ENCODE results near the gene FKBP5.
"Not testable (repeated sequence)": the region's sequence is repeated elsewhere in the genome, so short reads cannot be mapped to it uniquely, and the experiment has no call there.

The FKBP5 gene

DNA sequence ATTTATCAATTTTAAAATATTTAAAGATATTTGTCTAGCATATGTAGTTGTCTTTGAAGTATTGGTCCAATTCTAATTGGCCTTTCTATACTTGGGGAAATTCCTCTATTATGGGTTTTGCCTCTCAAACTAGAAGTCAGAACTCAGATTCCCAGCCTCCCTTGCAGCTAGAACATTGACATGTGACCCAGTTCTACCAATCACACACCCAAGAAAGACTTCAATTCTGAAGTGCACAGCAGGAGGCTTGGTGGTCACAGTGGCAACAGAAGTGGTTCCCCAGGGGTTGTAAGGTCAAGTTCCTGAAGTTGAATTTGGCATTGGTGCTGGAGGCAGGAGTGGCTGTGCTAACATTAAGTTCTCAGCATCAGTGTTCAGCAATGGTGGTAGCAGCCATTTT lies 14.8 kb upstream of the FKBP5 start:
- Histone ChIP-seq H3K9ac (ENCODE audit: low read length) (no peak overlapping the region), H4K20me1 (ENCODE audit: insufficient read depth, low read length) (no peaks in the 10 kb centered on the region), H2AFZ (ENCODE audit: low read length) (no peak overlapping the region), H3K36me3 (ENCODE audit: insufficient read depth, low read length) (no peaks in the 10 kb centered on the region), H3K9me2 (ENCODE audit: low read depth, low read length) (no peaks in the 10 kb centered on the region), H3F3A (ENCODE audit: insufficient read depth, low read length) (no peaks in the 10 kb centered on the region; the same call in 1 of the 2 replicates), H3K27me3 (ENCODE audit: insufficient read depth, low read length) (no peaks in the 10 kb centered on the region), H3K4me3 (ENCODE audit: low read depth, low read length, poor library complexity, severe bottlenecking) (no peak overlapping the region), H3K4me1 (ENCODE audit: insufficient read depth, low read length, severe bottlenecking) (no peaks in the 10 kb centered on the region), H3K27ac (ENCODE audit: low read depth, low read length, poor library complexity, severe bottlenecking) (no peak overlapping the region), H3K9me3 (ENCODE audit: low read length) (no peaks in the 10 kb centered on the region; the same call in 1 of the 2 replicates), H3K79me2 (ENCODE audit: insufficient read depth, low read length) (no peaks in the 10 kb centered on the region), H3K4me2 (ENCODE audit: low read length) (no peak overlapping the region)
- TF ChIP-seq, protein P1, sequence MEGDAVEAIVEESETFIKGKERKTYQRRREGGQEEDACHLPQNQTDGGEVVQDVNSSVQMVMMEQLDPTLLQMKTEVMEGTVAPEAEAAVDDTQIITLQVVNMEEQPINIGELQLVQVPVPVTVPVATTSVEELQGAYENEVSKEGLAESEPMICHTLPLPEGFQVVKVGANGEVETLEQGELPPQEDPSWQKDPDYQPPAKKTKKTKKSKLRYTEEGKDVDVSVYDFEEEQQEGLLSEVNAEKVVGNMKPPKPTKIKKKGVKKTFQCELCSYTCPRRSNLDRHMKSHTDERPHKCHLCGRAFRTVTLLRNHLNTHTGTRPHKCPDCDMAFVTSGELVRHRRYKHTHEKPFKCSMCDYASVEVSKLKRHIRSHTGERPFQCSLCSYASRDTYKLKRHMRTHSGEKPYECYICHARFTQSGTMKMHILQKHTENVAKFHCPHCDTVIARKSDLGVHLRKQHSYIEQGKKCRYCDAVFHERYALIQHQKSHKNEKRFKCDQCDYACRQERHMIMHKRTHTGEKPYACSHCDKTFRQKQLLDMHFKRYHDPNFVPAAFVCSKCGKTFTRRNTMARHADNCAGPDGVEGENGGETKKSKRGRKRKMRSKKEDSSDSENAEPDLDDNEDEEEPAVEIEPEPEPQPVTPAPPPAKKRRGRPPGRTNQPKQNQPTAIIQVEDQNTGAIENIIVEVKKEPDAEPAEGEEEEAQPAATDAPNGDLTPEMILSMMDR (IDR thresholded peaks at IDR 0.05; ENCODE audit: low read length): no peak
- TF ChIP-seq EZH2 (IDR thresholded peaks at IDR 0.05; ENCODE audit: borderline replicate concordance, low read length): no peak

DNA sequence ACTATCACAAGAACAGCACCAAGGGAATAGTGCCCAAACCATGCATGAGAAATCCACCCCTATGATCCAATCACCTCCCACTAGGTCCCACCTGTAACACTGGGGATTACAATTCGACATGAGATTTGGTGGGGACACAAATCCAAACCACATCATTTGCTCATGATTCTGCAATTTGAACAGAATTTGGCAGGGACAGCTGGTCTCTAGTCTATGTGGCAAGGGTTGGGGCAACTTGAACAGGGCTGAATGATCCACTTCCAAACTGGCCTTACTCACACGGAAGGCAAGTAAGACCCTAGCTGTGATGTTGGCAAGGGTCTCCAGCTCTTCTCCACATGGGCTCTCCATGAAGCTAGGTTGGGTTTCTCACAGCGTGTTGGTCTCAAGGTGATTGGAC lies 10.1 kb upstream of the FKBP5 start:
- Histone ChIP-seq H3K9me3 (ENCODE audit: low read length) (no peaks in the 10 kb centered on the region; the same call in 1 of the 2 replicates), H3K4me2 (ENCODE audit: low read length) (no peak overlapping the region), H3F3A (ENCODE audit: insufficient read depth, low read length) (no peaks in the 10 kb centered on the region; the same call in 1 of the 2 replicates), H3K9ac (ENCODE audit: low read length) (no peak overlapping the region), H2AFZ (ENCODE audit: low read length) (no peak overlapping the region), H3K27me3 (ENCODE audit: insufficient read depth, low read length) (no peaks in the 10 kb centered on the region), H3K4me1 (ENCODE audit: insufficient read depth, low read length, severe bottlenecking) (no peaks in the 10 kb centered on the region), H3K9me2 (ENCODE audit: low read depth, low read length) (no peaks in the 10 kb centered on the region), H3K79me2 (ENCODE audit: insufficient read depth, low read length) (no peaks in the 10 kb centered on the region), H3K4me3 (ENCODE audit: low read depth, low read length, poor library complexity, severe bottlenecking) (no peak overlapping the region), H4K20me1 (ENCODE audit: insufficient read depth, low read length) (no peaks in the 10 kb centered on the region), H3K27ac (ENCODE audit: low read depth, low read length, poor library complexity, severe bottlenecking) (no peak overlapping the region), H3K36me3 (ENCODE audit: insufficient read depth, low read length) (no peaks in the 10 kb centered on the region)
- TF ChIP-seq, protein P1 (IDR thresholded peaks at IDR 0.05; ENCODE audit: low read length): no peak
- no peak for TF ChIP-seq EZH2 (IDR thresholded peaks at IDR 0.05; ENCODE audit: borderline replicate concordance, low read length)

DNA sequence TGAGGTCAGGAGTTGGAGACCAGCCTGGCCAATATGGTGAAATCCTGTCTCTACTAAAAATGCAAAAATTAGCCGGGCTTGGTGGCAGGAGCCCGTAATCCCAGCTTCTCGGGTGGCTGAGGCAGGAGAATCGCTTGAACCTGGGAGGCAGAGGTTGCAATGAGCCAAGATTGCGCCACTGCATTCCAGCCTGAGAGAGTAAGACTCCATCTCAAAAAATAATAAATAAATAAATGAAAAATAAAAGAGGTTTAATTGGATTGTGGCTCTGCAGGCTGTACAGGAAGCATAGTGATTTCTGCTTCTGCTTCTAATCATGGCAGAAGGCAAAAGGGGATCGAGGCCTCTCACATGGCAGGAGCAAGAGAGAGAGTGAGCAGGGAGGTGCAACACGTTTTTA lies 9.7 kb upstream of the FKBP5 start:
- not testable (repeated sequence) for H3K27me3 ChIP-seq (ENCODE audit: insufficient read depth, low read length); H2AFZ ChIP-seq (ENCODE audit: low read length); H3K79me2 ChIP-seq (ENCODE audit: insufficient read depth, low read length); H4K20me1 ChIP-seq (ENCODE audit: insufficient read depth, low read length); H3K4me2 ChIP-seq (ENCODE audit: low read length); H3K9ac ChIP-seq (ENCODE audit: low read length); H3K9me3 ChIP-seq (ENCODE audit: low read length); H3K9me2 ChIP-seq (ENCODE audit: low read depth, low read length); H3F3A ChIP-seq (ENCODE audit: insufficient read depth, low read length); H3K4me1 ChIP-seq (ENCODE audit: insufficient read depth, low read length, severe bottlenecking); H3K4me3 ChIP-seq (ENCODE audit: low read depth, low read length, poor library complexity, severe bottlenecking); H3K27ac ChIP-seq (ENCODE audit: low read depth, low read length, poor library complexity, severe bottlenecking); H3K36me3 ChIP-seq (ENCODE audit: insufficient read depth, low read length)

DNA sequence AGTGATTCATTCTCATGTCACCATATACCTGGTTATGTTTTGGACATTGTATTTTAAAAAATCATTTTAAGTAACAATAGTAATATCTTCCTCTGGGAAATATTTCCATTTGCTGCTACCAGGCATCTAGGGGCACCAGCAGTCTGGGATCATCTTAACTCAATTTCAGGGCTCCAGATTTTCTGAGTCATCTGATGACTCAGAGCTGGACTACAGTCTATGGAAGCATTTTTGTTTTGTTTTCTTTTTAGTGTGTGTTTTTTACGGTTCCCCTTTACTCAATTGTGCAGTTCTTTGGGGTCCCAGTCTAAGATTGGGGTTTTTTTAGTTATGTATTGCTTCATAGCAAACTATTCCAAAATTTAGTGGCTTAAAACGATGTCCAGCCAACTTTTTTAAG lies 5.7 kb upstream of the FKBP5 start:
- no peaks in the 10 kb centered on the region for H3K79me2 ChIP-seq (ENCODE audit: insufficient read depth, low read length)
- no peaks in the 10 kb centered on the region for H4K20me1 ChIP-seq (ENCODE audit: insufficient read depth, low read length)
- no peaks in the 10 kb centered on the region; the same call in 1 of the 2 replicates for H3F3A ChIP-seq (ENCODE audit: insufficient read depth, low read length)
- H2AFZ ChIP-seq (ENCODE audit: low read length): no peak overlapping the region
- no peaks in the 10 kb centered on the region for H3K9me2 ChIP-seq (ENCODE audit: low read depth, low read length)
- no peak overlapping the region for H3K4me2 ChIP-seq (ENCODE audit: low read length)
- H3K9ac ChIP-seq (ENCODE audit: low read length): no peak overlapping the region
- no peak overlapping the region for H3K4me3 ChIP-seq (ENCODE audit: low read depth, low read length, poor library complexity, severe bottlenecking)
- peaks cover 12% of the 10 kb centered on the region for H3K4me1 ChIP-seq (ENCODE audit: insufficient read depth, low read length, severe bottlenecking)
- H3K27ac ChIP-seq (ENCODE audit: low read depth, low read length, poor library complexity, severe bottlenecking): no peak overlapping the region
- no peaks in the 10 kb centered on the region for H3K36me3 ChIP-seq (ENCODE audit: insufficient read depth, low read length)
- no peaks in the 10 kb centered on the region for H3K27me3 ChIP-seq (ENCODE audit: insufficient read depth, low read length)
- H3K9me3 ChIP-seq (ENCODE audit: low read length): no peaks in the 10 kb centered on the region
- no peak for TF ChIP-seq EZH2 (IDR thresholded peaks at IDR 0.05; ENCODE audit: borderline replicate concordance, low read length)
- TF ChIP-seq, protein P1 (IDR thresholded peaks at IDR 0.05; ENCODE audit: low read length): no peak

All from OCI-LY1 (cell line).